ENCODE measurements around the gene ZNF724. TPM values are rescaled to one million over a fixed set of nuclear protein-coding genes. Genes with fewer than 3 reads are reported as not detected.
"Not testable (repeated sequence)": the region's sequence is repeated elsewhere in the genome, so short reads cannot be mapped to it uniquely, and the experiment has no call there.

Gene ZNF724
- total and polyA plus RNA-seq, 2 of the 4 experiments (the other 2 are of a cell fraction): 1.8 to 20.1 TPM

DNA sequence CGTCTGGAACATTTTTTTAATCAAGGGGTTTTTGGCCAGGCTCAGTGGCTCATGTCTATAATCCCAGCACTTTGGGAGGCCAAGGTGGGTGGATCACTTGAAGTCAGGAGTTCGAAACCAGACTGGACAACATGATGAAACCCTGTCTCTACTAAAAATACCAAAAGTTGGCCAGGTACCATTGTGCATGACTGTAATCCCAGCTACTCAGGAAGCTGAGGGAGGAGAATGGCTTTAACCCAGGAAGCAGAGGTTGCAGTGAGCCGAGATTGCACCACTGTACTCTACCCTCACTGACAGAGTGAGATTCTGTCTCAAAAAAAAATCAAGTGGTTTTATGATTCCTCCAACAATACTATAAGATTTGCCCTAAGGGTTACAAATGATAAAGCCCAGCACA is 3.1 kb upstream of the ZNF724 start:
- H3K4me2 ChIP-seq (ENCODE audit: low read depth, low read length); POLR2A ChIA-PET (ENCODE audit: unreplicated experiment); H3K4me3 ChIP-seq (ENCODE audit: insufficient read depth, low read depth, low read length); H3K9ac ChIP-seq (ENCODE audit: low read depth, low read length); H3K9me1 ChIP-seq (ENCODE audit: insufficient read depth, low read length); H3K18ac ChIP-seq (ENCODE audit: low read depth, low read length); H2BK120ac ChIP-seq (ENCODE audit: low read depth, low read length); H3K27ac ChIP-seq (ENCODE audit: insufficient read depth, low read length); CTCF ChIA-PET; H2AK9ac ChIP-seq (replicated peaks; ENCODE audit: low read depth, low read length, poor library complexity); ATAC-seq (ENCODE audit: low read depth); H3K4ac ChIP-seq (ENCODE audit: low read depth, low read length); H4K91ac ChIP-seq (ENCODE audit: insufficient read depth, low read depth, low read length); H3K36me3 ChIP-seq (ENCODE audit: control insufficient read depth, insufficient read depth, low read length); H3K14ac ChIP-seq (replicated peaks; ENCODE audit: low read depth, low read length); H3K4me1 ChIP-seq (ENCODE audit: control insufficient read depth, insufficient read depth, low read length); H4K20me1 ChIP-seq (ENCODE audit: insufficient read depth, low read length); H3K27me3 ChIP-seq (ENCODE audit: control insufficient read depth, insufficient read depth, low read length); H2BK20ac ChIP-seq (ENCODE audit: low read depth, low read length); H4K5ac ChIP-seq (ENCODE audit: low read depth, low read length); H2AFZ ChIP-seq (replicated peaks; ENCODE audit: low read length, poor library complexity); H2BK5ac ChIP-seq (ENCODE audit: low read depth, low read length, poor library complexity, severe bottlenecking); H4K8ac ChIP-seq (ENCODE audit: low read depth in 2 of 2, low read length in 2 of 2); BruUV-seq (replicated peaks); H3K56ac ChIP-seq (ENCODE audit: extremely low read depth, insufficient read depth, low read length); dilution Hi-C loops (cut with HindIII; ENCODE audit: low sequenced_read_pairs, unreplicated experiment); H3K79me1 ChIP-seq (ENCODE audit: low read depth in 1 of 2, low read length in 2 of 2); H2AK5ac ChIP-seq (ENCODE audit: low read depth, low read length); H3K9me3 ChIP-seq (ENCODE audit: control insufficient read depth, insufficient read depth, low read length); DNase-seq; H3K23ac ChIP-seq (ENCODE audit: low read depth, low read length); H2BK15ac ChIP-seq (ENCODE audit: low read depth, low read length): not testable (repeated sequence)
- no CpG with 5 or more reads among the region's 3 CpGs for WGBS, 2 experiments (ENCODE audit: extremely low coverage in 2 of 2, insufficient read length in 1 of 2)
- intact Hi-C loops (cut with micrococcal nuclease) (loop anchor here (10.0 kb wide), 1 partner anchor 138 kb away; the partner anchor contains the start of gene ZNF730), in situ Hi-C loops (cut with MboI; ENCODE audit: low sequenced_read_pairs) (loop anchor here (25.0 kb wide), 1 partner anchor 784 kb away; no protein-coding TSS in a partner anchor)

Data from IMR-90 (cell line).